CD4-positive, alpha-beta T cell treated with Interferon gamma for 1 hour (primary cell): ENCODE results near the gene PACSIN1.

Experiments
- DNase-seq: peaks from one replicate; pipeline ENCODE4 v3.0.0-alpha.2; 2020

The PACSIN1 gene

DNA sequence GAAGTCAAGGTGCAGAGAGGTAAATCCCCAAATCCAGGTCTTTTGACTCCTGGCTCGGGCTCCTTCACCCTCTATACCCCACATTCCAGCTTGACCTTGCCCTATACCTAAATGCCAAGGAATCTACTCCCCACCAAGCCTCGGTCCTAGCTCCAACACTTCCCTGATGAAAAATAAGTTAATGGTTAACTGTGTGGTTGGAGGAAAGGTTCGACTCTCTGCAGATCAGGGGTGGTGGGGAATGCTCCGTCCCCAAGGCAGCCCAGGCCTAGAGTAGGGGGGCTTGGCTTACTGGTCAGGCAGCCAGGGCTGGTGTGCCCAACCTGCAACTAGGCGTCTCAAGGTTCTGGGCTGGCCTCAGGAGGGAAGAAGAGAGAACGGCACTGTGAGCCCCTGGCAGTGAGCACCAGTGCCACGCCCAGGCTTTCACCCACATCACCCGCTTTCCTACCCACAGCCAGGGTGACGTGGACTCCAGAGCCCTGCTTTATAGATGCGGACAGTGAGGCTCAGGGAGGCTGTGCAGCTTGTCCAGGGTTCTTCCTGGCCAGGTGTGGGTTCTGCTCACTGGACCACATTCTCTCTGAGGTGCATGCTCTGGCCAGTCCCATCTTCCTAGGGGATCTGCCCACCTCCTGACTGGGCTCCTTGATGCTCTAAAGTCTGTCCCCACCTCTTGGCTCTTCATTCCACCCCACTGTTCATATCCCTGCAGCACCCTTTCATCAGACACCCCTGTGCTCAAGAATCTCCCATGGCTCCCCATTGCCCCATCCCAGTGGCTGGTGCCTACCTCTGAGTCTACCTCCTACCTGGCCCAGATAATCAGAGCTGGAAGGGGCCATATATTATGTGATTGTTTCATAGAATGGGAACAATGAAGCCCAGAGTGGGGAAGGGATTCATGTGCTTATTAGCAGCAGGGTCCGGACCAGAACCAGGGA, 82.1 kb downstream of the PACSIN1 start:
- no peak for DNase-seq

DNA sequence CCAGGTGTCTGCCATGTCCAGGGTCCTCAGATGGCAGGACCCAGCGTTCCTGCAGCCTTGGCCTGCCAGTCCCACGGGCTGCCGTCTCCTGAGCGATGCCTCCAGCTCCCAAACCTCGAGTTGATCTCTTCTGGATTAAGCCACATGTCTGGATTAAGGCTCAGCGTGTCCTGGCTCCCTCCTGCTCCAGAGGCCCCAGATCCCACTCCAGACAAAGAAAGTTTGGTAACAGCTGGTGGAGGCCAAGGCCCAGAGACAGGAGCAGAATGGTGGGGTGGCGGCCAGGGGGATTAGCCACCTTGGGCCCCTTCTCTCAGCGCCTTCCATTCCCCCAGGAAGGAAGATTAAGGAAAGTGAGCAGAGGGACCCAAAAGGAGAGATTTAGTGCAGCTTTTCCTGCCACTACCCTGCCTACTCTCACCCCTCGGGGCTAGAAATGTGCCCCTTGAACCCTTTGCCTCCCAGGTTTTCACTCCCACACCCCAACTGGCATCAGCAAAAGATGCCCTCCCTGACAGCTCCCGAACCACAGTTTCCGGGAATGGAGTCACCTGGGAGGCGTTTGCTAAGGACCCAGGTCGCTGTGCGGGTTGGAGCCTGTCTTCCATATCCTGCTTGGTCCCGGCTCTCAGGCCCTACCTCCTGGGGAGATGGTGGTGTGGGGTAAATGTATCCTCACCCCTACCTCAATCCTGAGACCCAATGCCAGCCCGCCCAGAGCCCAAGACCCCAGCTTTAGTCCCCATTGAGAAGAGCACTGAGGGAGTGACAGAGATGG, 83.3 kb downstream of the PACSIN1 start:
- DNase-seq: no peak

GRCh38 chr6:34549804-34550202, 83.9 kb downstream of the PACSIN1 start:
- no peak for DNase-seq

DNA sequence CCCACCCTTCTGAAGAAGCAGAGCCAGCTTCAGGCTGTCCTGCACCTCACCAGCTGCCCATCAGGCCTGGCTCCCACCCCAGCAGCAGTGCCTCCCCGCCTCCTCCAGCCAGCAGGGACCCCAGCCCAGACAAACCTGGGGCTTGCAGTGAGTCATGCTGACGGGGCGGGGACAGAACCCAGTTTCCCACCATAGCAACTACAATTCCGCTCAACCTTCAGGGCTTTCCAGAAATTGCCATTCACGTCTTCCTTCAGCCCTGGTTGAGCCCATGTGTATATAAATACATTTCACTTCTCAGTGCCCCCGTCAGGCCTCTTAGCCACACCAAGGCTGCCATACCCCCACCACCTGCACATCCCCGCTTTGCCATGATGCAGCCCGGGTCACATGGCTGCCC, 85.8 kb downstream of the PACSIN1 start:
- no peak for DNase-seq

DNA sequence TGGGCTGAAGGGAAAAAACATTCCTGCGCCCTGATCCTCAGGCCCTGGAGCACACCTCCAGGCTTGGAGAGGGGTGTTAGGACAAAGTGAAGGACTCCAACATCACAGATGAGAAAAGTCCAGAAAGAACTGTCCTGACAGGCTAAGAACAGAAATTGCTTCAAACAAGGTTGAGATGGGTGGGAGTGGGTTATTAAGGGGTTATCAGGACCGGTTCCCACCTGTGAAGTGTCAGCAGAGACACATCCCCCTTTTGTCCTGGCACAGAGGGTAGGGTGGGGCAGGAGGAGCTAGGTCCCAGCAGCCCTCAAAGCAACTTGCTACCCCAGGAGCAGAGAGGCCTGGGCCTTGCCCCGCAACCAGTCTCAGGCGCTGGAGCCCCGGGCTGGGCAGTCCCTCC, 86.7 kb downstream of the PACSIN1 start:
- DNase-seq: no peak

DNA sequence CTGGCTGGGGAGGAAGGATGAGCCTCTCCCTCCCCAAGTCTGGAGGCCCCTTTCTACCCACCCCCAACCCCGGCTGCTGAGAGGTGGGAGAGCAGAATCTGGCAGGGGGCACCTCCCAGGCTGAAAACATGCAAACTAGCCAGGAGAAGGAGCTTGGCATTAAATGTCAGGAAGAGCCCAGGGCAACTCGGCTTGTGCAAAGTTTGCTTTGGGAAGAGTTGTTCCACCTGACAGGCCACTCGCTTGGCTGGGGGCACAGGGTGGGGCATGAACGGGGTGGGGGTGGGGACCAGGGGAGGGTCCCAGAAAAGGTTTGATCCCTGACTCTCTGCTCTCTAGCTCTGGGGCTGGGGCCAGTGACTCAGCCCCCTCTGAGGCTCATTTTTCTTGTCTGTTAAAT, 87.3 kb downstream of the PACSIN1 start:
- no peak for DNase-seq

GRCh38 chr6:34553750-34554149, 87.9 kb downstream of the PACSIN1 start:
- no peak for DNase-seq

DNA sequence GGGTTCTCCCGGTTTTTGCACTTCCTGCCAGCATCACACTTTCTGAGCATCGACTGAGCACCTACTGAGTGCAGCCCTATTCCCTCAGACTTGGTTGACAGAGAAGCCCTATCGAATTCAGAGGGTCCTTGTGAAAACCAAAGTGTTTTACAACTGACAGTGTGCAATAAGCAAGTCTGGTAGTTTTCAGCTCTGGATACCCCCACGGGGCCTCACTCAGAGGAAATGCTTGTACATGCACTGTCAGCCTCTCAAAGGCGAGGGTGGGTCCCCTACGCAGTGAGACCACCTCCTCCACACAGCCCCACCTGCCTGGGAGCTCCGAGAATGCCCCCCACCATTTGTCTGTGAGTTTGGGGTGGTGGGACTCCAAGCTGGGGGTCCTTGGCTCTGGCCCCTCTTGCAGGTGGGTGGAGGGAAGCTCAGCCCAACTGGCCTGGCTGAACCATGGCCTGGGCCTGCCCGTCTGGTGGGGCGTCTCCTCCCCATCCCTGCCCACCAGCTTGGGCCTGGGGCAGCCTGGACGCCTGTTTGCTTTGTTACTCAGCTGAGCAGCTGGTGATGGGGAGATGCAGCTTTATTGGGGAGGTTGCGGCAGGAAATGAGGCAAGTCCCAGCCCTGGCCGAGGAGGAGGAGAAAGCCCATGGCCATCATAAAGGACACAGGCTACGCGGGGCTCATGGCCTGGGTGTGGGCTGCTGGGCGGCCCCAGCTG, 88.6 kb downstream of the PACSIN1 start:
- DNase-seq: no peak

GRCh38 chr6:34555007-34555322, 89.1 kb downstream of the PACSIN1 start:
- DNase-seq: no peak

- no peak for DNase-seq
Observed at GRCh38 chr6:34555328-34555727, 89.5 kb downstream of the PACSIN1 start.

DNA sequence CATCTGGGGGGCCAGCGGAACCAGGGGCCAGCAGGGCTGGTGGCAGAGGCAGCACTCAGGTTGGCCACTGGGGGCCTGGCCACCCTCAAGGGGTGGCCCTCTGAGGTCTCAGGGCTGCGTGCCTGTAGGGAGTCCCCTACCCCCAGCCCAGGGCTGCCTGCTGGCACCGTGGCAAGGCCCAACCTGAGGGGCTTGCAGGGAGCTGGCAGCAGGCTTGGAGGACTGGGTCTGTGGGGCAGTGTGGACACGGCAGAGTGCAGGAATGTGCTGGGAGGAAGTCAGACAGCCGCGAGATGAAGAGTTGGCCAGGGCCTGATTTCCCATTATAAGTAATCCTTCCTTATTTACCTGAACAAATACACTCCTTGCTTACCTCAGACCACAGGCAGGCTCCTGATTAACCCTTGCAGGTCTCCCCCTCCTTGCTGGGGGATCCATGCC, 90.2 kb downstream of the PACSIN1 start, which contains the start of gene SPDEF:
Gene SPDEF (minus strand): TSS at position 299 of the 441 bp plus-strand sequence. CDS start 11,874 bp downstream, outside the sequence.
- DNase-seq: no peak

GRCh38 chr6:34556493-34556892, 90.6 kb downstream of the PACSIN1 start:
- DNase-seq: no peak

GRCh38 chr6:34557228-34557627, 91.4 kb downstream of the PACSIN1 start:
- DNase-seq: no peak

GRCh38 chr6:34558172-34558714, 92.4 kb downstream of the PACSIN1 start:
- DNase-seq: no peak

- no peak for DNase-seq
Observed at GRCh38 chr6:34559651-34560365, 93.9 kb downstream of the PACSIN1 start.

DNA sequence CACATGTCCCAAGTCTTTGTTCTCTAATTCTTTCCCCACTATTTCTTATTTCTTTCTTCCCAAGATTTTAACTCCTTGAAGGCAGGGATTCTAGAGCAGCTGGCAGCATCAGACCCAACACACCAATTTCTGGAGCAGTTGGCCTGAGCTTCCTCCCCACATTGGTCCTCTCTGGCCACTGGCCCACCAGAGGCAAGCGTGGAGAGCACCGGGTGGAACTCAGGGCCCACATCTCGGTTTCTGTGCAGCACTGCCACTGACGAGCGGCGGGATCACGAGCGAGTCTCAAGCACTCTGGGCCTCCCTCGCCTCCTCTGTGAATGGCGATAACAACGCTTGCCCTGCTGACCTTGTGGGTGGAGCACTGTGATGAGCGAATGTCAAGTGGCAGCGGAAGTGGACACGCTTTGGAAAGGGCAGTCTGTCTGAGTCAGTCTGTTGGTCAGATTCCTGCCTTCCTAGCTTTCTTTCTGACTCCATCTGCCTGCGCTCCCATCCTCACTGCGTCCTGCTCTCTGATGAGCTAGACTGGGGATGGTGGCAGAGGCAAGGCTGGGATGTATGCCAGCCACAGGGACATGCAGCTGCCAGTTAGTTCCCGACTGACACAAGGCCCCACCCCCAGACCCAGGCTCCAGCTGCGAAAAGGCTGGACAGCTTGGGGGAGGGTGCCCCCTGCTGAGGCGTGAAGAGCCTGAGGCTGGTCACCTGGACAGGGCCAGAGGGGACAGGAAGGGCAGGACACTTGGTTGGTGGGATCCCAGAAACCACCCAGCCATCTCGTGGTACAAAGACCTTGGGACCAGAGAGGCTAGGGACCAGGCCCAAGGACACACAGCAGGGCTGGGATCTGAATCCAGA, 94.7 kb downstream of the PACSIN1 start:
- DNase-seq: no peak

GRCh38 chr6:34561227-34561530, 95.3 kb downstream of the PACSIN1 start:
- no peak for DNase-seq

GRCh38 chr6:34562350-34562749, 96.5 kb downstream of the PACSIN1 start:
- DNase-seq: no peak

GRCh38 chr6:34562861-34563512, 97.1 kb downstream of the PACSIN1 start:
- DNase-seq: no peak

GRCh38 chr6:34563513-34563870, 97.6 kb downstream of the PACSIN1 start:
- DNase-seq: no peak

DNA sequence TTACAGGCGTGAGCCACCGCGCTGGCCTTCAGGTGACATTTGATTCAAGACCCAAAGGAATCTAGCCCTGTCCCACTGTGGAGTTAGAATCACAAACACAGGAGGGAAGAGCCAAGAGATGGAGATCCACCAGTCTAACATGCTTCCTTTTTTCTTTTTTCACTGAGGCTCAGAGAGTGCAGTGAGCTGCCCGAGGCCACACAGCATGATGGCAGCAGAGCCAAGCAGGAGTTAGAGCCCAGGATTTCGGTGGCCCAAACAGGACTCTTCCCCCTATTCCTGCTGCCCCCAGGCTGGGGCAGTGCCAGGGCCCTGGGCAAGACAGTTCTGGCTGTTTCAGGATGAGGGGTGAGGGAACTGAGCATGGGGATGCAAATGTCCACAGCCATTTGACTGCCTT, 98.3 kb downstream of the PACSIN1 start:
- DNase-seq: no peak
